ENCODE results near the gene CAV2.

GRCh38 chr7:116515584-116515983, 16.0 kb downstream of the CAV2 start:
- TF ChIP-seq CTCF (IDR thresholded peaks at IDR 0.05) (no peak), POLR2A (IDR thresholded peaks at IDR 0.05) (no peak)

Data from right lobe of liver (tissue), 4 donors.